Measurements from ENCODE around the gene ORC3.

ORC3 gene

GRCh38 chr6:87617405-87617804, 27.5 kb downstream of the ORC3 start:
- TF ChIP-seq CTCF (IDR thresholded peaks at IDR 0.05; ENCODE audit: control extremely low read depth, extremely low read depth, low read depth, missing control alignments): no peak
- CTCF ChIA-PET: interaction anchor here (1.2 to 3.0 kb wide), 3 partner anchors 11 to 13 kb away, joined by 3 to 11 read pairs (median 5); no protein-coding TSS in a partner anchor
- DNase-seq (ENCODE audit: extremely low spot score): no peak
- POLR2A ChIA-PET: no interaction called here

DNA sequence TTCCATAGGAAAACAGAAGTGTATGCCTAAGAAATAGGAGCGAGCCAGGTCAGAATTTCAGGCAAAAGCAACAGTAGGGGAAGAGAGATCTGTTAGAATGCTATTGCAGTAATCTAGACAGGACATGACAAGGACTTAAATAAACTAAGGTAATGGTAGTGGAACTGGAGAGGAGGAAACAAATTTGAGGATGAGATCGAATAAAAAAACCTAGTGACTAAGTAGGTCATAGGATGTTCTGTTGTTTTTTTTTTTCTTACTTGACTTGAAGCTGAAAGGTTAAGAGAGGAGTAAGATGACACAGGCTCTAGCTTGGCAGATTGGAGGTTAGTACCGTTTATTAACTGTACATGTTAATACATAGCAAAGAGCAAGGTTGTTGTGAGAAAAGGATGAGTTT, 28.6 kb downstream of the ORC3 start:
- no peak for DNase-seq (ENCODE audit: extremely low spot score)
- CTCF ChIA-PET: no interaction called here
- POLR2A ChIA-PET: no interaction called here
- TF ChIP-seq CTCF (IDR thresholded peaks at IDR 0.05; ENCODE audit: control extremely low read depth, extremely low read depth, low read depth, missing control alignments): no peak

- ChIA-PET CTCF (interaction anchor here (1.0 to 1.1 kb wide), 2 partner anchors 31 to 55 kb away, joined by 3 read pairs; no protein-coding TSS in a partner anchor), POLR2A (no interaction called here)
- TF ChIP-seq CTCF (IDR thresholded peaks at IDR 0.05; ENCODE audit: control extremely low read depth, extremely low read depth, low read depth, missing control alignments): no peak
- no peak for DNase-seq (ENCODE audit: extremely low spot score)
Measured at GRCh38 chr6:87623248-87623647, 33.3 kb downstream of the ORC3 start.

- CTCF ChIA-PET: interaction anchor here (1.0 to 2.8 kb wide), 4 partner anchors 9 to 26 kb away, joined by 3 to 11 read pairs (median 3); no protein-coding TSS in a partner anchor
- DNase-seq (ENCODE audit: extremely low spot score): peak; percentile 24
- no peak for TF ChIP-seq CTCF (IDR thresholded peaks at IDR 0.05; ENCODE audit: control extremely low read depth, extremely low read depth, low read depth, missing control alignments)
- POLR2A ChIA-PET: no interaction called here
Measured at GRCh38 chr6:87628424-87628823, 38.5 kb downstream of the ORC3 start.

- no peak for DNase-seq (ENCODE audit: extremely low spot score)
- ChIA-PET CTCF (interaction anchor here (0.7 to 2.3 kb wide), 6 partner anchors 12 to 48 kb away, joined by 3 to 5 read pairs (median 3); no protein-coding TSS in a partner anchor), POLR2A (no interaction called here)
- TF ChIP-seq CTCF (IDR thresholded peaks at IDR 0.05; ENCODE audit: control extremely low read depth, extremely low read depth, low read depth, missing control alignments): no peak
Measured at GRCh38 chr6:87628881-87629280, 38.9 kb downstream of the ORC3 start.

DNA sequence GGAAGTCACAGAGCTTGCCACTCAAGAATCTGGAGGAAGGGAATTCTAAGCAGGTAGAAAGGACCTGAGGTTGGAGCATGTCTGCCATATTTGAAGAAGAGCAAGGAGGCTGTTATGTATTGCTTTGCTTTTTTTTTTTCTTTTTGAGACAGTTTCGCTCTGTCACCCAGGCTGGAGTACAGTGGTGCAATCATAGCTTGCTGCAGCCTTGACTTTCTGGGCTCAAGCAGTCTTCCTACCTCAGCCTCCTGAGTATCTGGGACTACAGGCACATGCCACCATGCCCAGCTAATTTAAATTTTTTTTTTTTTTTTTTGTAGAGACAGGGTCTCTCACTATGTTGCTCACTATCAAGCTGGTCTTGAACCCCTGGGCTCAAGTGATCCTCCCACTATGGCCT, 40.8 kb downstream of the ORC3 start:
- no peak for TF ChIP-seq CTCF (IDR thresholded peaks at IDR 0.05; ENCODE audit: control extremely low read depth, extremely low read depth, low read depth, missing control alignments)
- DNase-seq (ENCODE audit: extremely low spot score): no peak
- CTCF ChIA-PET: interaction anchor here (1.1 to 2.3 kb wide), 2 partner anchors 11 to 14 kb away, joined by 3 to 5 read pairs; no protein-coding TSS in a partner anchor
- POLR2A ChIA-PET: no interaction called here

Measured in GM10248 (cell line).